HepG2 (cell line): ENCODE results near the gene STK32B. TPM values are rescaled to one million over a fixed set of nuclear protein-coding genes. Genes with fewer than 3 reads are reported as not detected.

Experiments
- ATAC-seq: fragments of 200-7000 bp; cut with Tn5 transposase; 3 replicates; pipeline ENCODE4 v1.9.1; 2020; ENCODE audit warnings: mild to moderate bottlenecking, moderate library complexity
- BruUV-seq: library from RNA; stranded (reverse); fragments of 400-500 nt; replicated peaks from 2 replicates; lab custom pipeline; 2021; lab: Mats Ljungman, UMichigan
- CTCF ChIA-PET: fragments of 300-600 bp; formaldehyde crosslinking; extraction: SDS; loops from one replicate; lab custom pipeline; 2021; ENCODE audit warnings: low total read pairs, inconsistent platforms, low intra/inter-chr PET ratio; lab: Yijun Ruan, JAX
- POLR2A ChIA-PET: fragments of 350-600 bp; sonication (Branson Sonifier 250); formaldehyde crosslinking; loops from one replicate; lab custom pipeline; 2020; ENCODE audit warnings: antibody characterized with exemption, inconsistent platforms; lab: Yijun Ruan, JAX
- DNase-seq: peaks from one replicate; pipeline ENCODE4 v3.0.0-alpha.2; 2015; ENCODE audit warnings: low spot score
- FAIRE-seq: peaks from 3 replicates; lab custom pipeline; 2011; peaks lifted over from hg19 to GRCh38; lab: Jason Lieb, UNC
- H2AFZ ChIP-seq: one replicate; pipeline ENCODE4 v1.6.1; 2011; ENCODE audit warnings: low read length, inconsistent platforms
- H3K27ac ChIP-seq: fragments of 300-600 bp; 3 replicates; pipeline ENCODE4 v1.8.0; 2011; ENCODE audit warnings: mixed run types, mild to moderate bottlenecking, mixed read lengths, low read length, inconsistent platforms; ENCODE audit not compliant: insufficient read depth; ENCODE audit errors: extremely low read length
- H3K27me3 ChIP-seq, 2 experiments: fragments of 200-600 bp in 1 of 2; 2 replicates in 1 of 2; 3 replicates in 1 of 2; pipeline versions ENCODE4 v1.6.0 to v1.8.0; 2011; ENCODE audit warnings: low read length in 2 of 2, mild to moderate bottlenecking in 2 of 2, moderate library complexity in 2 of 2, inconsistent platforms in 1 of 2; ENCODE audit not compliant: insufficient read depth in 2 of 2, control insufficient read depth in 1 of 2
- H3K36me3 ChIP-seq, 2 experiments: fragments of 200-600 bp in 1 of 2; replicated peaks in 1 of 2; 2 replicates in 1 of 2; 3 replicates in 1 of 2; pipeline versions ENCODE4 v1.5.1 to v1.8.0; 2011; ENCODE audit warnings: low read length in 2 of 2, inconsistent platforms in 1 of 2; ENCODE audit not compliant: insufficient read depth in 2 of 2, control insufficient read depth in 1 of 2
- H3K4me1 ChIP-seq: 2 replicates; pipeline ENCODE4 v1.5.1; 2012; ENCODE audit warnings: low read length, inconsistent platforms; ENCODE audit not compliant: insufficient read depth
- H3K4me2 ChIP-seq: 2 replicates; pipeline ENCODE4 v1.6.0; 2011; ENCODE audit warnings: low read depth, low read length, inconsistent platforms
- H3K4me3 ChIP-seq, 3 experiments: fragments of 200-600 bp in 1 of 3; sonication (generic), shearing (Covaris generic) in 1 of 3; replicated peaks in 1 of 3; 2 replicates each; pipeline ENCODE4 v1.5.1; 2011 to 2016; ENCODE audit warnings: low read length in 3 of 3, inconsistent platforms in 2 of 3, low read depth in 2 of 3, mild to moderate bottlenecking in 2 of 3, control low read depth in 1 of 3, mixed read lengths in 1 of 3; ENCODE audit not compliant: insufficient read depth in 1 of 3
- H3K79me2 ChIP-seq: one replicate; pipeline ENCODE4 v1.6.1; 2011; ENCODE audit warnings: low read length, inconsistent platforms; ENCODE audit not compliant: insufficient read depth
- H3K9ac ChIP-seq: 2 replicates; pipeline ENCODE4 v1.6.0; 2011; ENCODE audit warnings: mild to moderate bottlenecking, low read depth, low read length, inconsistent platforms; ENCODE audit not compliant: insufficient read depth
- H3K9me3 ChIP-seq: 2 replicates; pipeline ENCODE4 v1.5.1; 2012; ENCODE audit warnings: mild to moderate bottlenecking, low read length
- H4K20me1 ChIP-seq: 2 replicates; pipeline ENCODE4 v1.6.0; 2011; ENCODE audit warnings: inconsistent platforms, mild to moderate bottlenecking, low read length, moderate library complexity; ENCODE audit not compliant: insufficient read depth
- JDP2 ChIP-seq: sonication (generic); formaldehyde crosslinking; IDR thresholded peaks from 2 replicates; pipeline ENCODE4 v1.8.1; 2022; ENCODE audit warnings: missing genetic modification reagents, borderline replicate concordance
- PCBP1 ChIP-seq: fragments of 200-400 bp; formaldehyde crosslinking; IDR thresholded peaks from 2 replicates; pipeline ENCODE4 v1.6.1; 2017; ENCODE audit warnings: mild to moderate bottlenecking, low read depth, low read length, borderline replicate concordance
- RFXAP ChIP-seq: sonication (generic); formaldehyde crosslinking; IDR thresholded peaks from 2 replicates; pipeline ENCODE4 v1.4.0; 2020; ENCODE audit warnings: missing genetic modification reagents, borderline replicate concordance
- RORA ChIP-seq: sonication (generic); formaldehyde crosslinking; IDR thresholded peaks from 2 replicates; pipeline ENCODE4 v1.5.0; 2020; ENCODE audit warnings: mild to moderate bottlenecking, missing genetic modification reagents, moderate library complexity
- SOX5 ChIP-seq: IDR thresholded peaks from 2 replicates; pipeline ENCODE4 v1.6.1; 2016; ENCODE audit warnings: borderline replicate concordance
- ZNF776 ChIP-seq: sonication (generic); formaldehyde crosslinking; IDR thresholded peaks from 2 replicates; pipeline ENCODE4 v1.4.0; 2020; ENCODE audit warnings: mild to moderate bottlenecking, missing genetic modification reagents
- WGBS: methylation state at CpG from one replicate; pipeline ENCODE4 v1.1.6; 2017; ENCODE audit warnings: low lambda C conversion rate; 5-methylcytosine and 5-hydroxymethylcytosine counted together
- in situ Hi-C: cut with HindIII; loops from 2 replicates; pipeline ENCODE4 v1.10.0; 2017; ENCODE audit warnings: low pct_unique_long_range_greater_than_20kb; ENCODE audit not compliant: extremely low pct_ligation_motif_present
- intact Hi-C: fragments of 100-400 bp; cut with micrococcal nuclease; formaldehyde crosslinking; loops from one replicate; pipeline ENCODE4 v1.10.0; 2022; ENCODE audit not compliant: unreplicated experiment
- polyA plus RNA-seq, 8 experiments: library from polyadenylated mRNA; depleted of rRNA in 3 of 8; stranded (reverse) in 7 of 8; unstranded in 1 of 8; fragments of >200 nt; fragmentation: Illumina TruSeq in 4 of 8; extraction: Trizol in 4 of 8; gene quantifications; 2 replicates each; pipeline versions ENCODE4 v1.2.1 to v1.2.3, GENCODE V29; 2011 to 2016; ENCODE audit warnings: low read depth in 4 of 8, missing spikeins in 1 of 8, mixed read lengths in 1 of 8; ENCODE audit not compliant: insufficient read depth in 1 of 8
- total RNA-seq, 5 experiments: library from RNA; depleted of rRNA; stranded (reverse); fragments of >200 nt; fragmentation: Illumina TruSeq; extraction: Trizol; gene quantifications; 2 replicates each; pipeline ENCODE4 v1.2.3, GENCODE V29; 2016; ENCODE audit warnings: low read depth in 1 of 5
- TF ChIP-seq, protein P1 (sequence below): sonication (generic); formaldehyde crosslinking; IDR thresholded peaks from 2 replicates; pipeline ENCODE4 v1.5.0; 2020; ENCODE audit warnings: missing genetic modification reagents
- TF ChIP-seq, protein P2 (sequence below): sonication (generic); formaldehyde crosslinking; IDR thresholded peaks from 2 replicates; pipeline ENCODE4 v1.4.0; 2020; ENCODE audit warnings: missing genetic modification reagents, mild to moderate bottlenecking, borderline replicate concordance

Gene STK32B
- total and polyA plus RNA-seq, 2 of the 13 experiments (the other 11 are each of a cell fraction or from before 2014, with no cell fraction given), result not detected

DNA sequence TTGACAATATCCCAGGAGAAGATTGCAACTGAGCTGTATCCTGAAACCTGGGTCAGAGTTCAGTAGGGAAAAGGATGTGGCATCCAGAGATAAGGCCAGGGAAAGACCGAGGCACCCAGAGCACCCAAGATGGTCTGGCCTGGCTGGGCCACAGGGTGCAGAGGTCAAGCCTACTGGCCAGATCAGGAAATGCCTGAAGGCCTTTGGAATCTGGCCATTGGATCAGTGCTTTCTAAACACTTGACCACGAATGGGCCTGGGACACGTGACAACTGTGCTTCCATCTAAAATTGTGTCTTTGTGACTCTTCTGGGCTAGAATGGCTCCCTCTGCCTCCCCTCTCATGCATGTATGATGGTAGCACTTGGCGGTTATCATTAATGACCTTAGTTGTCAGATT, 340.2 kb downstream of the STK32B start:
- intact Hi-C loops, result no loop called here
- Histone ChIP-seq H3K4me3 (no peak overlapping the region), H4K20me1 (no peaks in the 10 kb centered on the region), H3K9ac (no peak overlapping the region), H3K4me2 (no peak overlapping the region), H2AFZ (no peak overlapping the region), H3K4me1 (no peaks in the 10 kb centered on the region), H3K27ac (no peak overlapping the region), H3K27me3 (peaks cover 0 to 12% of the 10 kb centered on the region in 2 experiments; a peak in 2 of 5 replicates), H3K36me3 (no peaks in the 10 kb centered on the region), H3K9me3 (no peaks in the 10 kb centered on the region), H3K79me2 (no peaks in the 10 kb centered on the region)
- in situ Hi-C loops, result loop anchor here (10.0 kb wide), 1 partner anchor 433 kb away; no protein-coding TSS in a partner anchor
- WGBS, result 60% methylated on average over 2 of the region's 4 CpGs
- no TSS peak for BruUV-seq
- TF ChIP-seq RORA (CRISPR knock-in tag), result no peak
- TF ChIP-seq SOX5, result no peak
- TF ChIP-seq, protein P1, sequence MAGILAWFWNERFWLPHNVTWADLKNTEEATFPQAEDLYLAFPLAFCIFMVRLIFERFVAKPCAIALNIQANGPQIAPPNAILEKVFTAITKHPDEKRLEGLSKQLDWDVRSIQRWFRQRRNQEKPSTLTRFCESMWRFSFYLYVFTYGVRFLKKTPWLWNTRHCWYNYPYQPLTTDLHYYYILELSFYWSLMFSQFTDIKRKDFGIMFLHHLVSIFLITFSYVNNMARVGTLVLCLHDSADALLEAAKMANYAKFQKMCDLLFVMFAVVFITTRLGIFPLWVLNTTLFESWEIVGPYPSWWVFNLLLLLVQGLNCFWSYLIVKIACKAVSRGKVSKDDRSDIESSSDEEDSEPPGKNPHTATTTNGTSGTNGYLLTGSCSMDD, result no peak
- TF ChIP-seq ZNF776 (CRISPR knock-in tag), result no peak
- TF ChIP-seq RFXAP (CRISPR knock-in tag), result no peak
- FAIRE-seq, result no peak
- no peak for DNase-seq
- POLR2A ChIA-PET, result no interaction called here
- CTCF ChIA-PET, result no interaction called here
- no peak for ATAC-seq

GRCh38 chr4:5393911-5394513, 342.7 kb downstream of the STK32B start:
- POLR2A ChIA-PET, result no interaction called here
- no peak overlapping the region for H3K27ac ChIP-seq
- WGBS, result 30% methylated on average over 12 of the region's 12 CpGs

More at GRCh38 chr4:5393911-5394513, 342.7 kb downstream of the STK32B start:
- FAIRE-seq (no peak), ATAC-seq (no peak), DNase-seq (no peak)
- Histone ChIP-seq H3K9ac (no peak overlapping the region), H2AFZ (no peak overlapping the region), H3K4me2 (no peak overlapping the region), H3K9me3 (no peaks in the 10 kb centered on the region), H4K20me1 (no peaks in the 10 kb centered on the region), H3K79me2 (no peaks in the 10 kb centered on the region), H3K4me1 (no peaks in the 10 kb centered on the region), H3K4me3 (no peak overlapping the region), H3K36me3 (no peaks in the 10 kb centered on the region), H3K27me3 (peaks cover 0 to 28% of the 10 kb centered on the region in 2 experiments; a peak in 2 of 5 replicates)
- intact Hi-C loops (no loop called here), in situ Hi-C loops (loop anchor here (10.0 kb wide), 1 partner anchor 431 kb away; no protein-coding TSS in a partner anchor)
- no TSS peak for BruUV-seq
- TF ChIP-seq JDP2 (CRISPR knock-in tag), result no peak
- no peak for TF ChIP-seq PCBP1
- TF ChIP-seq, protein P2, sequence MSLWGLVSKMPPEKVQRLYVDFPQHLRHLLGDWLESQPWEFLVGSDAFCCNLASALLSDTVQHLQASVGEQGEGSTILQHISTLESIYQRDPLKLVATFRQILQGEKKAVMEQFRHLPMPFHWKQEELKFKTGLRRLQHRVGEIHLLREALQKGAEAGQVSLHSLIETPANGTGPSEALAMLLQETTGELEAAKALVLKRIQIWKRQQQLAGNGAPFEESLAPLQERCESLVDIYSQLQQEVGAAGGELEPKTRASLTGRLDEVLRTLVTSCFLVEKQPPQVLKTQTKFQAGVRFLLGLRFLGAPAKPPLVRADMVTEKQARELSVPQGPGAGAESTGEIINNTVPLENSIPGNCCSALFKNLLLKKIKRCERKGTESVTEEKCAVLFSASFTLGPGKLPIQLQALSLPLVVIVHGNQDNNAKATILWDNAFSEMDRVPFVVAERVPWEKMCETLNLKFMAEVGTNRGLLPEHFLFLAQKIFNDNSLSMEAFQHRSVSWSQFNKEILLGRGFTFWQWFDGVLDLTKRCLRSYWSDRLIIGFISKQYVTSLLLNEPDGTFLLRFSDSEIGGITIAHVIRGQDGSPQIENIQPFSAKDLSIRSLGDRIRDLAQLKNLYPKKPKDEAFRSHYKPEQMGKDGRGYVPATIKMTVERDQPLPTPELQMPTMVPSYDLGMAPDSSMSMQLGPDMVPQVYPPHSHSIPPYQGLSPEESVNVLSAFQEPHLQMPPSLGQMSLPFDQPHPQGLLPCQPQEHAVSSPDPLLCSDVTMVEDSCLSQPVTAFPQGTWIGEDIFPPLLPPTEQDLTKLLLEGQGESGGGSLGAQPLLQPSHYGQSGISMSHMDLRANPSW (CRISPR knock-in tag), result no peak
- CTCF ChIA-PET, result no interaction called here
